Activated CD8-positive, alpha-beta T cell treated with anti-CD3 and anti-CD28 coated beads for 36 hours (primary cell): ENCODE measurements around the gene RLN1. TPM values are rescaled to one million over a fixed set of nuclear protein-coding genes. Genes with fewer than 3 reads are reported as not detected.

Experiments used
- ATAC-seq: fragments of 200-7000 bp; cut with Tn5 transposase; one replicate; pipeline ENCODE4 v1.10.0; 2021; ENCODE audit warnings: mild to moderate bottlenecking, moderate library complexity
- CTCF ChIA-PET: fragments of 350-600 bp; sonication (Branson Sonifier 250); formaldehyde crosslinking; loops from one replicate; lab custom pipeline; 2021; ENCODE audit warnings: antibody characterized with exemption; lab: Charles Lee
- POLR2A ChIA-PET: fragments of 350-600 bp; sonication (Branson Sonifier 250); formaldehyde crosslinking; loops from one replicate; lab custom pipeline; 2021; ENCODE audit warnings: antibody characterized with exemption; lab: Charles Lee
- DNase-seq: peaks from one replicate; pipeline ENCODE4 v3.0.0-alpha.2; 2020
- H3K27ac Mint-ChIP-seq: one replicate; pipeline ENCODE4 v1.8.0; 2021; ENCODE audit warnings: mild to moderate bottlenecking, mixed read lengths
- H3K27me3 Mint-ChIP-seq: one replicate; pipeline ENCODE4 v1.8.0; 2021; ENCODE audit warnings: mixed read lengths
- H3K36me3 Mint-ChIP-seq: one replicate; pipeline ENCODE4 v1.8.0; 2021; ENCODE audit warnings: low read depth, mixed read lengths
- H3K4me1 Mint-ChIP-seq: one replicate; pipeline ENCODE4 v1.8.0; 2021; ENCODE audit warnings: low read depth, mixed read lengths
- H3K4me3 Mint-ChIP-seq: one replicate; pipeline ENCODE4 v1.8.0; 2021; ENCODE audit warnings: mild to moderate bottlenecking, moderate library complexity, mixed read lengths
- H3K9me3 Mint-ChIP-seq: one replicate; pipeline ENCODE4 v1.8.0; 2021; ENCODE audit warnings: mixed read lengths
- intact Hi-C: fragments of 100-400 bp; cut with micrococcal nuclease; formaldehyde crosslinking; loops from one replicate; pipeline ENCODE4 v1.10.0; 2022
- total RNA-seq, 2 experiments: library from RNA; stranded (reverse); gene quantifications; one replicate each; pipeline ENCODE4 v1.2.3, GENCODE V29; 2021
- TF ChIP-seq, protein P1 (sequence below): fragments of 200-600 bp; IDR thresholded peaks from one replicate; pipeline ENCODE4 v1.8.0; 2022; ENCODE audit warnings: antibody characterized with exemption, mild to moderate bottlenecking

Gene RLN1
- total RNA-seq, 2 experiments from 2014 or later, result 1.3 to 2.3 TPM

DNA sequence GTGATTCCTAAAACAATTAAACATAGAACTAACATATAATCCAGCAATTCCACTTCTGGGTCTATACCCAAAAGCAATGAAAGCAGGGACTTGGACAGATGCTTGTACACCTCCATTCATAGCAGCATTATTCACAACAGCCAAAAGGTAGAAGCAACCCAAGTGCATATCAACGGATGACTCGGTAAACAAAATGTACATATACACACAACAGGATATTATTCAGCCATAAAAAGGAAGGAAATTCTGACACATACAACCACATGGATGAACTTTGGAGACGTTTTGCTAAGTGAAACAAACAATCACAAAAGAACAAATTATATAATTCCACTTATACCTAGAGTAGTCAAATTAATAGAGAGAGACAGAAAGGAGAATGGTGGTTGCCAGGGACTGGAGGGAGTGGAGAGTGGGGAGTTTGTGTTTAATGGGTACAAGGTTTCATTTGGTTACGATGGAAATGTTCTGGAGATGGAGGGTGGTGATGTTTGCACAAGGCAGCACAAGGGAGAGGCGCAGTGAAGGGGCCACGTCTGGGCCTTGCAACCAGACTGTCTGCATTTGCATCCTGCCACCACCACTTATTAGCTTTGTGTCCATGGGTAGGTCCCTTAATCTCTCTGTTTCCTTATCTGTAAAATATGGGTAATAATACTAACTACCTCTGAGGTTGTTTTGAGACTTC is 36.3 kb upstream of the RLN1 start:
- ChIA-PET CTCF (no interaction called here), POLR2A (no interaction called here)
- intact Hi-C loops, result no loop called here
- Mint-ChIP-seq H3K9me3 (peaks cover 1% of the 10 kb centered on the region), H3K4me3 (no peak overlapping the region), H3K27me3 (no peaks in the 10 kb centered on the region), H3K27ac (peak overlapping the region; percentile 65), H3K36me3 (peaks cover 6% of the 10 kb centered on the region), H3K4me1 (peaks cover 28% of the 10 kb centered on the region)
- TF ChIP-seq, protein P1, sequence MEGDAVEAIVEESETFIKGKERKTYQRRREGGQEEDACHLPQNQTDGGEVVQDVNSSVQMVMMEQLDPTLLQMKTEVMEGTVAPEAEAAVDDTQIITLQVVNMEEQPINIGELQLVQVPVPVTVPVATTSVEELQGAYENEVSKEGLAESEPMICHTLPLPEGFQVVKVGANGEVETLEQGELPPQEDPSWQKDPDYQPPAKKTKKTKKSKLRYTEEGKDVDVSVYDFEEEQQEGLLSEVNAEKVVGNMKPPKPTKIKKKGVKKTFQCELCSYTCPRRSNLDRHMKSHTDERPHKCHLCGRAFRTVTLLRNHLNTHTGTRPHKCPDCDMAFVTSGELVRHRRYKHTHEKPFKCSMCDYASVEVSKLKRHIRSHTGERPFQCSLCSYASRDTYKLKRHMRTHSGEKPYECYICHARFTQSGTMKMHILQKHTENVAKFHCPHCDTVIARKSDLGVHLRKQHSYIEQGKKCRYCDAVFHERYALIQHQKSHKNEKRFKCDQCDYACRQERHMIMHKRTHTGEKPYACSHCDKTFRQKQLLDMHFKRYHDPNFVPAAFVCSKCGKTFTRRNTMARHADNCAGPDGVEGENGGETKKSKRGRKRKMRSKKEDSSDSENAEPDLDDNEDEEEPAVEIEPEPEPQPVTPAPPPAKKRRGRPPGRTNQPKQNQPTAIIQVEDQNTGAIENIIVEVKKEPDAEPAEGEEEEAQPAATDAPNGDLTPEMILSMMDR, result no peak
- no peak for DNase-seq
- peak; percentile 37 for ATAC-seq

DNA sequence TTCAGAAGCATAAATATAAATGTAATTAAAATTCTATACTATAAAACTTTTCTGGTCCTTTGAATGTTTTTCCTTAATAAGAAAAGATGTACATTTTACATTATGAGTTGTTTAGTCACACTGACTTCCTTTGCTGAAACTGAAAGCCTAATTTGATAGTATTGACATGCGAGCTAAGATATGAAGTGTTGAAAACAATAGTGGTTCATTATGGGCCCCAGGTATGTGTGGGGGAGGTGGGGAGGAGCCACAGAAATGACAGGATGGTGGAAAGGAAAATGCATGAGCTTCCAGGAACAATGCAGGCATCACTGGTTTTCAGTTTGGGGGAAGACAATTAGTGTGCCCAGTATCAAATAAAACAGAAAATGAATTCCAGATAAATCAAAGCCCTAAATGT is 35.4 kb upstream of the RLN1 start:
- Mint-ChIP-seq H3K9me3 (no peaks in the 10 kb centered on the region), H3K27me3 (no peaks in the 10 kb centered on the region), H3K4me1 (peaks cover 28% of the 10 kb centered on the region), H3K4me3 (no peak overlapping the region), H3K36me3 (peaks cover 5% of the 10 kb centered on the region), H3K27ac (peak overlapping the region; percentile 65)
- DNase-seq, result peak; percentile 54
- TF ChIP-seq, protein P1, result no peak
- POLR2A ChIA-PET, result interaction anchor here (1.2 kb wide), 1 partner anchor 22 kb away, joined by 3 read pairs; no protein-coding TSS in a partner anchor
- CTCF ChIA-PET, result interaction anchor here (0.9 to 1.6 kb wide), 2 partner anchors 13 to 189 kb away, joined by 5 to 6 read pairs; no protein-coding TSS in a partner anchor
- intact Hi-C loops, result no loop called here
- peak; percentile 84 for ATAC-seq

DNA sequence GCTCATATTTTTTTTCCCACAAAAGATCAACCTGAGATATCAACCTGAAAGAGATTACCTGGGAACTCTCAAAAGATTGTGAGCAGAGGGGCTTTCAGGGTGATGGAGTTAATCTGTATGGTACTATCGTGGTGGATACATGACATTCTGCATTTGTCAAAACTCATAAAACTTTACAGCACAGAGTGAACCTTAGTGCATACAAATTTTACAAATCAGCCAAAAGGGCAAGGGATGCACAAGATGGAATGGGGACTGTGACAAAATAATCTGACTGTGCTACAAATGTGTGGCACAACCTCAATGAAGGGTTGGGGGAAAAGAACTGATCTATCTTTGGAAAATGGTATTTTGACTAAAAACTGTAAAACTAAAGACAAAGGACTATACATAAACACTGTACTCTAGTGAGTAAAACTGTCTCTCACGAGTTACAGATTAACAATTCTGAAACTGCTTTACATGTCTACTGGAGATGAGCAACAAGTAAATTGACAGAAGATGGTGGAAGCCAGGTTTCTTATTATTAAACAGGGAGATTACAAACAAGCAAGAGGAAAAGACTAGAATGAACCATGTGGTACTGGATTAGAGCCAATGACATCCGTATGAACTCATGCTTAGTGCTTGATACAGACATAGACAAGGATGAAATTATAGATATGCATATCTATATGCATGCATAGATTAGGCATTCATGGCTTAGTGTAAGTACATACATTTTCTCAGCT is 24.8 kb upstream of the RLN1 start:
- peaks cover 6% of the 10 kb centered on the region for H3K36me3 Mint-ChIP-seq
- peak; percentile 13 for ATAC-seq
- H3K27me3 Mint-ChIP-seq, result no peaks in the 10 kb centered on the region
- CTCF ChIA-PET, result no interaction called here
- POLR2A ChIA-PET, result no interaction called here
- peaks cover 4% of the 10 kb centered on the region for H3K9me3 Mint-ChIP-seq
- no peak for DNase-seq
- H3K4me1 Mint-ChIP-seq, result peaks cover 10% of the 10 kb centered on the region
- intact Hi-C loops, result no loop called here
- no peak overlapping the region for H3K27ac Mint-ChIP-seq
- TF ChIP-seq, protein P1, result no peak
- H3K4me3 Mint-ChIP-seq, result no peak overlapping the region

DNA sequence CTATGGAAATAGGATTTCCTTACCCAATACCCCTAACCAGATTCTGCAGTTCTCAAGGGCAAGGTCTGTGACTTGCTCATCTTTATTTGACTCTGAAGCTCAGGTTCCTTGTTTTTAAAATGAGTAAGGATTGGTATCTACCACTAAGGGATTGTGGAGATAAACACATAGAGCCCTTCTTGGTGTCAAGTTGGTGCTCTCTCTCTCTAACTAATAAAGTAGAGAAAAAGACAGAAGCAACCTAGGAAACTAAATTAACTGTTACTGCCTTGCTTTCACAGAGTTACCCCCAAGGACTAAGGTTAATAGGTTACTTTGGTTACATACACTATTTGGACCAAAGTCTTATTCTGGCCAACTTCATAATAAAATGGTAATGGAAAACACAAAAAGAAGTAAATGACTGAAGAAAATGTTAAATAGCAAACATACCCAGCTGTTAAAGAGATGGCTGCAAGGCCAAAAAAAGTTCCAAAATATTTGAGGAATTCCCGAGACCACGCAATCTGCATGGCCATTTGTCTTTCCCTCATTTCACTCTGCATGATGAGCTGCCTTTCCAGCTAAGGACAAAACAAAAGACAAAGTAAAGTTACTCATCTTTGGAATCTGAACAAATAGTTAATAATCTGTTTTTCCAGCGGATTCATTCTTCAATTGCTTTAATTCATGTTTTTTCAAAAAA is 21.8 kb upstream of the RLN1 start:
- Mint-ChIP-seq H3K27me3 (no peaks in the 10 kb centered on the region), H3K36me3 (peaks cover 11% of the 10 kb centered on the region), H3K9me3 (no peaks in the 10 kb centered on the region), H3K27ac (no peak overlapping the region), H3K4me1 (peaks cover 10% of the 10 kb centered on the region), H3K4me3 (no peak overlapping the region)
- no peak for DNase-seq
- intact Hi-C loops, result no loop called here
- ATAC-seq, result no peak
- CTCF ChIA-PET, result interaction anchor here (1.2 to 2.6 kb wide), 2 partner anchors 11 to 13 kb away, joined by 3 to 6 read pairs; no protein-coding TSS in a partner anchor
- TF ChIP-seq, protein P1, result no peak
- POLR2A ChIA-PET, result interaction anchor here (1.1 kb wide), 1 partner anchor 9 kb away, joined by 3 read pairs; no protein-coding TSS in a partner anchor
